GM18907 (cell line): ENCODE data around the gene IFITM10.

Experiments
- ATAC-seq: cut with Tn5 transposase; IDR thresholded peaks from one replicate; pipeline ENCODE4 v1.9.1; 2021; ENCODE audit warnings: mild to moderate bottlenecking, moderate library complexity; ENCODE audit not compliant: unreplicated experiment

Gene IFITM10

GRCh38 chr11:1763796-1764661, 13.6 kb upstream of the IFITM10 start, which contains the start of gene CTSD:
Gene CTSD (minus strand): TSS chr11:1763927. CDS start chr11:1763859, 68 bp downstream.
- ATAC-seq = peak; percentile 67

GRCh38 chr11:1763336-1763795, 13.0 kb upstream of the IFITM10 start:
- ATAC-seq = peak; percentile 12

GRCh38 chr11:1762537-1763302, 12.3 kb upstream of the IFITM10 start:
- no peak for ATAC-seq

GRCh38 chr11:1761857-1762536, 11.6 kb upstream of the IFITM10 start:
- ATAC-seq = no peak

GRCh38 chr11:1761110-1761856, 10.9 kb upstream of the IFITM10 start:
- ATAC-seq = no peak

- no peak for ATAC-seq
Measured at GRCh38 chr11:1760351-1761109, 10.1 kb upstream of the IFITM10 start.

- no peak for ATAC-seq
Measured at GRCh38 chr11:1759851-1760220, 9.4 kb upstream of the IFITM10 start.

- no peak for ATAC-seq
Measured at GRCh38 chr11:1759151-1759850, 8.9 kb upstream of the IFITM10 start.

GRCh38 chr11:1758611-1759150, 8.3 kb upstream of the IFITM10 start:
- ATAC-seq = no peak

- no peak for ATAC-seq
Measured at GRCh38 chr11:1757861-1758610, 7.6 kb upstream of the IFITM10 start.

- ATAC-seq = no peak
Measured at GRCh38 chr11:1756791-1757771, 6.7 kb upstream of the IFITM10 start.

- ATAC-seq = no peak
Measured at GRCh38 chr11:1755692-1756561, 5.5 kb upstream of the IFITM10 start.

GRCh38 chr11:1755344-1755691, 4.9 kb upstream of the IFITM10 start:
- ATAC-seq = no peak

- ATAC-seq = no peak
Measured at GRCh38 chr11:1754376-1755150, 4.2 kb upstream of the IFITM10 start.

GRCh38 chr11:1753929-1754305, 3.5 kb upstream of the IFITM10 start:
- no peak for ATAC-seq
